Measurements from ENCODE around the gene TP53BP2.

GRCh38 chr1:223755992-223756775 lies 89.6 kb downstream of the TP53BP2 start:
- TF ChIP-seq, protein P1, sequence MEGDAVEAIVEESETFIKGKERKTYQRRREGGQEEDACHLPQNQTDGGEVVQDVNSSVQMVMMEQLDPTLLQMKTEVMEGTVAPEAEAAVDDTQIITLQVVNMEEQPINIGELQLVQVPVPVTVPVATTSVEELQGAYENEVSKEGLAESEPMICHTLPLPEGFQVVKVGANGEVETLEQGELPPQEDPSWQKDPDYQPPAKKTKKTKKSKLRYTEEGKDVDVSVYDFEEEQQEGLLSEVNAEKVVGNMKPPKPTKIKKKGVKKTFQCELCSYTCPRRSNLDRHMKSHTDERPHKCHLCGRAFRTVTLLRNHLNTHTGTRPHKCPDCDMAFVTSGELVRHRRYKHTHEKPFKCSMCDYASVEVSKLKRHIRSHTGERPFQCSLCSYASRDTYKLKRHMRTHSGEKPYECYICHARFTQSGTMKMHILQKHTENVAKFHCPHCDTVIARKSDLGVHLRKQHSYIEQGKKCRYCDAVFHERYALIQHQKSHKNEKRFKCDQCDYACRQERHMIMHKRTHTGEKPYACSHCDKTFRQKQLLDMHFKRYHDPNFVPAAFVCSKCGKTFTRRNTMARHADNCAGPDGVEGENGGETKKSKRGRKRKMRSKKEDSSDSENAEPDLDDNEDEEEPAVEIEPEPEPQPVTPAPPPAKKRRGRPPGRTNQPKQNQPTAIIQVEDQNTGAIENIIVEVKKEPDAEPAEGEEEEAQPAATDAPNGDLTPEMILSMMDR (IDR thresholded peaks at IDR 0.05) = no peak
- TF ChIP-seq POLR2A (IDR thresholded peaks at IDR 0.05) = no peak

All from Peyer's patch (tissue), 4 donors.